BE2C (cell line): ENCODE data around the gene ZNF570.

ENCODE experiments used
- DNase-seq: peaks from one replicate; pipeline ENCODE4 v3.0.0-alpha.2; 2020
- H3K27me3 ChIP-seq: fragments of 250-450 bp; sonication (Bioruptor Pico); 2 replicates; pipeline ENCODE4 v1.5.1; 2020; ENCODE audit warnings: mild to moderate bottlenecking
- H3K36me3 ChIP-seq: fragments of 250-450 bp; sonication (Bioruptor Pico); 2 replicates; pipeline ENCODE4 v1.5.1; 2020; ENCODE audit warnings: mild to moderate bottlenecking
- H3K4me1 ChIP-seq: fragments of 250-450 bp; sonication (Bioruptor Pico); 2 replicates; pipeline ENCODE4 v1.5.1; 2020
- H3K4me3 ChIP-seq: 2 replicates; pipeline ENCODE4 v1.5.1; 2011; ENCODE audit warnings: low read depth, low read length
- H3K9me3 ChIP-seq: fragments of 250-450 bp; sonication (Bioruptor Pico); 2 replicates; pipeline ENCODE4 v1.5.1; 2020
- CTCF ChIP-seq: IDR thresholded peaks from 2 replicates; pipeline ENCODE4 v1.5.1; 2012; ENCODE audit warnings: mild to moderate bottlenecking, low read depth, low read length

Gene ZNF570

GRCh38 chr19:37506387-37507166 lies 37.4 kb downstream of the ZNF570 start, which contains the start of gene ZNF793:
TSS of gene ZNF793 (plus strand) at chr19:37506939. CDS start at chr19:37523440, 16,501 bp downstream.
- Histone ChIP-seq H3K36me3 (no peaks in the 10 kb centered on the region), H3K4me3 (peak within 1 kb of the TSS; percentile 87)

GRCh38 chr19:37507167-37507464 lies 38.0 kb downstream of the ZNF570 start:
- no peak for TF ChIP-seq CTCF
- H3K9me3 ChIP-seq, result peaks cover 5% of the 10 kb centered on the region; the same call in 1 of the 2 replicates

More at GRCh38 chr19:37506387-37507166, 37.4 kb downstream of the ZNF570 start, which contains the start of gene ZNF793:
- Histone ChIP-seq H3K9me3 (peaks cover 5% of the 10 kb centered on the region; the same call in 1 of the 2 replicates), H3K4me1 (no peaks in the 10 kb centered on the region), H3K27me3 (peaks cover 4% of the 10 kb centered on the region; the same call in 1 of the 2 replicates)
- DNase-seq, result peak; percentile 70
- no peak for TF ChIP-seq CTCF

GRCh38 chr19:37511186-37511585 lies 42.0 kb downstream of the ZNF570 start:
- DNase-seq, result no peak
- Histone ChIP-seq H3K27me3 (peaks cover 4% of the 10 kb centered on the region; the same call in 1 of the 2 replicates), H3K4me1 (no peaks in the 10 kb centered on the region), H3K36me3 (no peaks in the 10 kb centered on the region), H3K9me3 (peaks cover 5% of the 10 kb centered on the region; the same call in 1 of the 2 replicates), H3K4me3 (no peak overlapping the region)
- TF ChIP-seq CTCF, result no peak

More at GRCh38 chr19:37507167-37507464, 38.0 kb downstream of the ZNF570 start:
- H3K36me3 ChIP-seq, result no peaks in the 10 kb centered on the region
- DNase-seq, result no peak
- peaks cover 4% of the 10 kb centered on the region; the same call in 1 of the 2 replicates for H3K27me3 ChIP-seq
- H3K4me3 ChIP-seq, result peak overlapping the region; percentile 87
- no peaks in the 10 kb centered on the region for H3K4me1 ChIP-seq

- Histone ChIP-seq H3K27me3 (peaks cover 3% of the 10 kb centered on the region; the same call in 1 of the 2 replicates), H3K9me3 (peaks cover 5% of the 10 kb centered on the region; the same call in 1 of the 2 replicates), H3K36me3 (no peaks in the 10 kb centered on the region), H3K4me3 (no peak overlapping the region), H3K4me1 (no peaks in the 10 kb centered on the region)
- no peak for DNase-seq
- no peak for TF ChIP-seq CTCF
Observed at GRCh38 chr19:37511821-37512220, 42.7 kb downstream of the ZNF570 start.

- no peaks in the 10 kb centered on the region for H3K27me3 ChIP-seq
- no peak for DNase-seq
- no peaks in the 10 kb centered on the region for H3K36me3 ChIP-seq
- H3K4me3 ChIP-seq, result no peak overlapping the region
- H3K9me3 ChIP-seq, result no peaks in the 10 kb centered on the region
- H3K4me1 ChIP-seq, result no peaks in the 10 kb centered on the region
- TF ChIP-seq CTCF, result no peak
Observed at GRCh38 chr19:37513397-37513796, 44.2 kb downstream of the ZNF570 start.

GRCh38 chr19:37519890-37520289 lies 50.7 kb downstream of the ZNF570 start:
- no peak for TF ChIP-seq CTCF
- DNase-seq, result peak; percentile 52
- Histone ChIP-seq H3K9me3 (no peaks in the 10 kb centered on the region), H3K36me3 (no peaks in the 10 kb centered on the region), H3K27me3 (no peaks in the 10 kb centered on the region), H3K4me3 (no peak overlapping the region), H3K4me1 (no peaks in the 10 kb centered on the region)
